Measurements from ENCODE around the gene UNC80. TPM values are rescaled to one million over a fixed set of nuclear protein-coding genes. Genes with fewer than 3 reads are reported as not detected.

UNC80 gene
- polyA plus RNA-seq, 3 donors = under 0.01 TPM; not detected in 2

GRCh38 chr2:209805351-209805750, 33.7 kb downstream of the UNC80 start:
- Mint-ChIP-seq H3K27me3 (ENCODE audit: low read depth in 3 of 3) (peaks cover 2 to 6% (median 4%) of the 10 kb centered on the region in 3 donors), H3K4me3 (no peak overlapping the region), H3K27ac (no peak overlapping the region), H3K9me3 (peaks cover 8 to 18% (median 11%) of the 10 kb centered on the region in 7 donors), H3K4me1 (no peaks in the 10 kb centered on the region), H3K36me3 (no peaks in the 10 kb centered on the region)
- TF ChIP-seq, protein P1, sequence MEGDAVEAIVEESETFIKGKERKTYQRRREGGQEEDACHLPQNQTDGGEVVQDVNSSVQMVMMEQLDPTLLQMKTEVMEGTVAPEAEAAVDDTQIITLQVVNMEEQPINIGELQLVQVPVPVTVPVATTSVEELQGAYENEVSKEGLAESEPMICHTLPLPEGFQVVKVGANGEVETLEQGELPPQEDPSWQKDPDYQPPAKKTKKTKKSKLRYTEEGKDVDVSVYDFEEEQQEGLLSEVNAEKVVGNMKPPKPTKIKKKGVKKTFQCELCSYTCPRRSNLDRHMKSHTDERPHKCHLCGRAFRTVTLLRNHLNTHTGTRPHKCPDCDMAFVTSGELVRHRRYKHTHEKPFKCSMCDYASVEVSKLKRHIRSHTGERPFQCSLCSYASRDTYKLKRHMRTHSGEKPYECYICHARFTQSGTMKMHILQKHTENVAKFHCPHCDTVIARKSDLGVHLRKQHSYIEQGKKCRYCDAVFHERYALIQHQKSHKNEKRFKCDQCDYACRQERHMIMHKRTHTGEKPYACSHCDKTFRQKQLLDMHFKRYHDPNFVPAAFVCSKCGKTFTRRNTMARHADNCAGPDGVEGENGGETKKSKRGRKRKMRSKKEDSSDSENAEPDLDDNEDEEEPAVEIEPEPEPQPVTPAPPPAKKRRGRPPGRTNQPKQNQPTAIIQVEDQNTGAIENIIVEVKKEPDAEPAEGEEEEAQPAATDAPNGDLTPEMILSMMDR (IDR thresholded peaks at IDR 0.05) = no peak
- no peaks in the 10 kb centered on the region for H3K4me1 ChIP-seq (ENCODE audit: control insufficient read depth in 1 of 2, insufficient read depth in 2 of 2, low read length in 2 of 2)
- H3K36me3 ChIP-seq (replicated peaks in 1 of 2; ENCODE audit: control insufficient read depth in 1 of 2, insufficient read depth in 2 of 2, low read length in 2 of 2) = no peaks in the 10 kb centered on the region
- no peak overlapping the region for H3K4me3 ChIP-seq (replicated peaks in 1 of 3; ENCODE audit: low read depth in 2 of 3, low read length in 3 of 3)
- H3K4me2 ChIP-seq (replicated peaks; ENCODE audit: extremely low read depth, low read length, poor library complexity, severe bottlenecking) = no peak overlapping the region
- H3K27me3 ChIP-seq (ENCODE audit: control insufficient read depth in 2 of 2, insufficient read depth in 2 of 2, low read length in 2 of 2) = no peaks in the 10 kb centered on the region
- 43% methylated on average over 1 of the region's 1 CpG for WGBS (ENCODE audit: insufficient coverage)
- H4K20me1 ChIP-seq (ENCODE audit: insufficient read depth, low read length) = no peaks in the 10 kb centered on the region
- intact Hi-C loops (cut with micrococcal nuclease) = no loop called here
- DNase-seq = no peak
- no peak overlapping the region for H3K9ac ChIP-seq (ENCODE audit: insufficient read depth, low read length, poor library complexity, severe bottlenecking)
- H3K27ac ChIP-seq (ENCODE audit: low read depth in 1 of 2, low read length in 2 of 2) = no peak overlapping the region
- no peaks in the 10 kb centered on the region for H3K79me2 ChIP-seq (ENCODE audit: insufficient read depth, low read length)
- H2AFZ ChIP-seq (ENCODE audit: insufficient read depth, low read depth, low read length, poor library complexity, severe bottlenecking) = no peak overlapping the region
- peaks cover 8 to 20% of the 10 kb centered on the region in 2 donors for H3K9me3 ChIP-seq (replicated peaks in 1 of 2; ENCODE audit: control insufficient read depth in 1 of 2, insufficient read depth in 1 of 2, low read length in 2 of 2)

- WGBS (ENCODE audit: insufficient coverage) = no CpG with 5 or more reads among the region's 3 CpGs
- H3K9ac ChIP-seq (ENCODE audit: insufficient read depth, low read length, poor library complexity, severe bottlenecking) = no peak overlapping the region
- no peak overlapping the region for H3K27ac Mint-ChIP-seq
- H3K36me3 Mint-ChIP-seq = no peaks in the 10 kb centered on the region
- intact Hi-C loops (cut with micrococcal nuclease) = no loop called here
- no peaks in the 10 kb centered on the region for H3K4me1 ChIP-seq (ENCODE audit: control insufficient read depth in 1 of 2, insufficient read depth in 2 of 2, low read length in 2 of 2)
- no peaks in the 10 kb centered on the region for H3K27me3 ChIP-seq (ENCODE audit: control insufficient read depth in 2 of 2, insufficient read depth in 2 of 2, low read length in 2 of 2)
- peaks cover 1 to 2% (median 2%) of the 10 kb centered on the region in 3 donors for H3K27me3 Mint-ChIP-seq (ENCODE audit: low read depth in 3 of 3)
- H3K4me2 ChIP-seq (replicated peaks; ENCODE audit: extremely low read depth, low read length, poor library complexity, severe bottlenecking) = no peak overlapping the region
- H3K27ac ChIP-seq (ENCODE audit: low read depth in 1 of 2, low read length in 2 of 2) = no peak overlapping the region
- H3K36me3 ChIP-seq (replicated peaks in 1 of 2; ENCODE audit: control insufficient read depth in 1 of 2, insufficient read depth in 2 of 2, low read length in 2 of 2) = no peaks in the 10 kb centered on the region
- no peaks in the 10 kb centered on the region for H3K79me2 ChIP-seq (ENCODE audit: insufficient read depth, low read length)
- TF ChIP-seq, protein P1 (IDR thresholded peaks at IDR 0.05) = no peak
- H3K9me3 Mint-ChIP-seq = peaks cover 8 to 18% (median 11%) of the 10 kb centered on the region in 7 donors
- DNase-seq = no peak
- H2AFZ ChIP-seq (ENCODE audit: insufficient read depth, low read depth, low read length, poor library complexity, severe bottlenecking) = no peak overlapping the region
- no peak overlapping the region for H3K4me3 Mint-ChIP-seq
- peaks cover 8 to 20% of the 10 kb centered on the region in 2 donors for H3K9me3 ChIP-seq (replicated peaks in 1 of 2; ENCODE audit: control insufficient read depth in 1 of 2, insufficient read depth in 1 of 2, low read length in 2 of 2)
- no peak overlapping the region for H3K4me3 ChIP-seq (replicated peaks in 1 of 3; ENCODE audit: low read depth in 2 of 3, low read length in 3 of 3)
- no peaks in the 10 kb centered on the region for H3K4me1 Mint-ChIP-seq
- H4K20me1 ChIP-seq (ENCODE audit: insufficient read depth, low read length) = no peaks in the 10 kb centered on the region
These were observed 34.7 kb downstream of the UNC80 start for GRCh38 chr2:209806318-209806717.
